HUES48 (cell line): ENCODE measurements around the gene NMNAT3.

Source experiments
- H3K27ac ChIP-seq: one replicate; pipeline ENCODE4 v1.7.0; 2013; ENCODE audit warnings: low read depth, low read length, inconsistent platforms
- H3K27me3 ChIP-seq: 2 replicates; pipeline ENCODE4 v1.6.1; 2013; ENCODE audit warnings: mild to moderate bottlenecking, low read length; ENCODE audit not compliant: control insufficient read depth, insufficient read depth
- H3K36me3 ChIP-seq: 2 replicates; pipeline ENCODE4 v1.6.1; 2013; ENCODE audit warnings: low read length; ENCODE audit not compliant: control insufficient read depth, insufficient read depth
- H3K4me1 ChIP-seq: 2 replicates; pipeline ENCODE4 v1.6.1; 2013; ENCODE audit warnings: mild to moderate bottlenecking, low read length; ENCODE audit not compliant: control insufficient read depth, insufficient read depth
- H3K4me3 ChIP-seq: 2 replicates; pipeline ENCODE4 v1.5.1; 2013; ENCODE audit warnings: mild to moderate bottlenecking, low read depth, low read length
- H3K9ac ChIP-seq: 2 replicates; pipeline ENCODE4 v1.6.1; 2013; ENCODE audit warnings: mild to moderate bottlenecking, low read depth, low read length, moderate library complexity
- H3K9me3 ChIP-seq: 2 replicates; pipeline ENCODE4 v1.6.1; 2013; ENCODE audit warnings: low read length; ENCODE audit not compliant: control insufficient read depth, insufficient read depth

Gene NMNAT3

DNA sequence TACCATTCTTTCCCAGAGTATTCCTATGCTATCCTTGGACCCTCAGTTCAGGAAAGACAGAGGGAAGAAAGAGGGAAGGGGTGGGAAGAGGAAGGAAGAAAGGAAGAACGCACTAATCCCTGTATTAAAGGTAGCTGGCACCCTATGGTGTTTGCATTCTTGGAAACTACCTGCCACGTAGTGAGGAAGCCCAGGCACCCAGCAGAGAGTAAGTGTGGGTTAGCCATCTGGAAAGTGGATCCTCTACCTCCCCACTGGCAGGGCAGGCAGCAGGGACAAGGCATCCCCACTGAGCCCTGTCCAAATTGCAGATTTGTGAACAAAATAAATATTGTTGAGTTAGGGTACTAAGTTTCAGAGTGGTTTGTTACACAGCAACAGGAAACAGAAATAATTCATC is 147.1 kb downstream of the NMNAT3 start:
- Histone ChIP-seq H3K9ac (no peak overlapping the region), H3K4me1 (peaks cover 33% of the 10 kb centered on the region), H3K4me3 (no peak overlapping the region), H3K9me3 (no peaks in the 10 kb centered on the region), H3K27me3 (no peaks in the 10 kb centered on the region; the same call in 1 of the 2 replicates), H3K36me3 (no peaks in the 10 kb centered on the region), H3K27ac (no peak overlapping the region)

GRCh38 chr3:139529662-139530061 is 148.1 kb downstream of the NMNAT3 start:
- Histone ChIP-seq H3K36me3 (no peaks in the 10 kb centered on the region), H3K27me3 (peaks cover 9% of the 10 kb centered on the region), H3K9ac (no peak overlapping the region), H3K4me1 (peaks cover 33% of the 10 kb centered on the region), H3K9me3 (no peaks in the 10 kb centered on the region), H3K27ac (no peak overlapping the region), H3K4me3 (no peak overlapping the region)

DNA sequence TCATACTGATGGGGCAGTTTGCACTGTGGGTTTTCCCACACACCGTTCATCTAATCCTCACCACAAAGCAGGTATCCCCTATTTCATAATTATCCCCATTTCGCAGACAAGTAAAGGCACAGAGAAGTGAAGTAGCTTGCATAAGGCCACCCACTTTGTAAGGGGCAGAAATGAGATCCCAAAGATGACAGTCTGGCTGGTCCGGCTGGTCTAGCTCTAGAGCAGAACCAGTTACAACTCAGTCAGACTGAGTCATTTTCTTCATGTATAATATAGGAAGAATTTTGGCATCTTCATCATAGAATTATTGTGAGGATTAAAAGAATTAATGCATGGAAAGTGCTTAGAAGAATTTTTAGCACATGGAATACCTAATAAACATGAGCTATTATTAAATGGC is 148.8 kb downstream of the NMNAT3 start:
- Histone ChIP-seq H3K4me1 (peaks cover 33% of the 10 kb centered on the region), H3K36me3 (no peaks in the 10 kb centered on the region), H3K27ac (no peak overlapping the region), H3K4me3 (no peak overlapping the region), H3K27me3 (peaks cover 17% of the 10 kb centered on the region), H3K9ac (no peak overlapping the region), H3K9me3 (no peaks in the 10 kb centered on the region)

GRCh38 chr3:139528281-139528680 is 149.5 kb downstream of the NMNAT3 start:
- H3K4me3 ChIP-seq, result no peak overlapping the region
- H3K9me3 ChIP-seq, result no peaks in the 10 kb centered on the region
- H3K27ac ChIP-seq, result no peak overlapping the region
- H3K36me3 ChIP-seq, result no peaks in the 10 kb centered on the region
- H3K27me3 ChIP-seq, result peaks cover 22% of the 10 kb centered on the region
- no peak overlapping the region for H3K9ac ChIP-seq
- peaks cover 35% of the 10 kb centered on the region for H3K4me1 ChIP-seq

- H3K27ac ChIP-seq, result no peak overlapping the region
- H3K9me3 ChIP-seq, result no peaks in the 10 kb centered on the region
- peaks cover 29% of the 10 kb centered on the region for H3K4me1 ChIP-seq
- peaks cover 27% of the 10 kb centered on the region for H3K27me3 ChIP-seq
- no peaks in the 10 kb centered on the region for H3K36me3 ChIP-seq
- no peak overlapping the region for H3K9ac ChIP-seq
- no peak overlapping the region for H3K4me3 ChIP-seq
Observed at GRCh38 chr3:139527265-139527664, 150.5 kb downstream of the NMNAT3 start.

- Histone ChIP-seq H3K9me3 (no peaks in the 10 kb centered on the region), H3K27ac (no peak overlapping the region)
Observed at GRCh38 chr3:139526146-139526545, 151.6 kb downstream of the NMNAT3 start.

DNA sequence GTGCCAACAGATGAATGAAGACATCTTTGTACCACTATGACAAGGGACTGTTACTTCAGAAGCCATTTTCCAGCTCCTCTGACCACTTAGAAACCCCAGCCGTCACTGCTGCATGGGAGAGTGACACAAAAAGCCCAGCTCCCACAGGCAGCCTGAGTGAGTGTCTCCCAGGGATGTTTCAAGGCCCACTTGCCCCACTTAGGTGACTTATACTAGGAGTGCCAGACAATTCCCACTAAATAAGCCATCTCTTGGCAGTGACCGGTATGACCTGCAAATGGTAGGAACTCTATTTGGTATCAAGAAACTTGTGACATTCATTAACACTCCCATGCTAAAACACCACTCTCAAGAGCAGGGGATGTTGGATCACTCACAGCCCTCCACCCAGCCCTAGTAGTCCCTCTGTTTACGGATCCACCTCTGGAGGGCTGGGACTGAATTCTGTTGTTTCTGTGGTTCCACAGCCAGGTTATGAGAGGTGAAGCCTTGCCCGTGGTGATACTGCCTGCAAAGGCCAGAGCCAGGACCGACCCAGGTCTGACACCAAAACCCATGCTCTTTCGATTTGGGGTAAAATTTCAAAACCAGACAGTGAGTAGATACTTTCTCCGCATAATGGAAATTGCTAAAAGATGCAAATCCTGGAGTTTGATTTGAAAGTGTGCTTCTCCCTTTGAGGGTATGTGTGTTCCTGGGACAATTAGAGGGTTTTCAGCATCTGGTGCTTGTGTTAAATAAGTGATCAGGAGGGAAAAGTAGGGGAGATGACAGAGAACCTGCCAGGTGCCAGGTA is 152.7 kb downstream of the NMNAT3 start:
- Histone ChIP-seq H3K27me3 (peaks cover 27% of the 10 kb centered on the region), H3K36me3 (no peaks in the 10 kb centered on the region), H3K9ac (no peak overlapping the region), H3K9me3 (no peaks in the 10 kb centered on the region), H3K4me1 (peaks cover 21% of the 10 kb centered on the region), H3K27ac (no peak overlapping the region), H3K4me3 (no peak overlapping the region)

More at GRCh38 chr3:139526146-139526545, 151.6 kb downstream of the NMNAT3 start:
- H3K36me3 ChIP-seq, result no peaks in the 10 kb centered on the region
- H3K9ac ChIP-seq, result no peak overlapping the region
- H3K4me1 ChIP-seq, result peaks cover 23% of the 10 kb centered on the region
- H3K4me3 ChIP-seq, result no peak overlapping the region
- H3K27me3 ChIP-seq, result peaks cover 27% of the 10 kb centered on the region

GRCh38 chr3:139523718-139524117 is 154.1 kb downstream of the NMNAT3 start:
- H3K9me3 ChIP-seq, result no peaks in the 10 kb centered on the region
- no peak overlapping the region for H3K4me3 ChIP-seq
- peaks cover 21% of the 10 kb centered on the region for H3K4me1 ChIP-seq
- no peak overlapping the region for H3K9ac ChIP-seq
- H3K27ac ChIP-seq, result peak overlapping the region; percentile 36
- H3K27me3 ChIP-seq, result peaks cover 27% of the 10 kb centered on the region
- no peaks in the 10 kb centered on the region for H3K36me3 ChIP-seq

- no peaks in the 10 kb centered on the region for H3K36me3 ChIP-seq
- H3K27ac ChIP-seq, result no peak overlapping the region
- H3K9ac ChIP-seq, result no peak overlapping the region
- H3K4me3 ChIP-seq, result no peak overlapping the region
- no peaks in the 10 kb centered on the region for H3K9me3 ChIP-seq
- peaks cover 21% of the 10 kb centered on the region for H3K4me1 ChIP-seq
- H3K27me3 ChIP-seq, result peaks cover 27% of the 10 kb centered on the region
Observed at GRCh38 chr3:139523166-139523565, 154.6 kb downstream of the NMNAT3 start.

DNA sequence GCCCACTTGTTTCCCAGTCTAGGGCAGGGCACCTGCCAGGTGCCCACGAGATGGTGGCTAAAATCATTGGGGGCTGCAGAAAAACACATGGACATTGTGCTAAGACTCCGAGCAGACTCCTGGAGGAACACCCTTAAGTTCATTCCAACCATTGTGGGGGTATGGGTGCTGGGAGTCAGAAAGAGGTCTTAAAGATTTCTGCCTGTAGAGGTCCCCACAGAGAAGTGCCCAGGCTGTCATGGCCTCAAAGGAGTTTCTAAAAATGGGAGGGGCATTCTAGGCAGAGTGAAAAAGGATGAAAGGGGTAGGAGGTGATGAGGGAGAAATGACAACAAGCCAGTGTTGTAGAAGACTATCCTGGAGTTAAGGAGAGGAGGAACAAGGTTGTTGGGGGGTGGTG is 155.4 kb downstream of the NMNAT3 start:
- no peaks in the 10 kb centered on the region for H3K36me3 ChIP-seq
- H3K27me3 ChIP-seq, result peaks cover 27% of the 10 kb centered on the region
- H3K9ac ChIP-seq, result no peak overlapping the region
- no peaks in the 10 kb centered on the region for H3K9me3 ChIP-seq
- H3K4me3 ChIP-seq, result no peak overlapping the region
- H3K4me1 ChIP-seq, result peaks cover 21% of the 10 kb centered on the region
- no peak overlapping the region for H3K27ac ChIP-seq

DNA sequence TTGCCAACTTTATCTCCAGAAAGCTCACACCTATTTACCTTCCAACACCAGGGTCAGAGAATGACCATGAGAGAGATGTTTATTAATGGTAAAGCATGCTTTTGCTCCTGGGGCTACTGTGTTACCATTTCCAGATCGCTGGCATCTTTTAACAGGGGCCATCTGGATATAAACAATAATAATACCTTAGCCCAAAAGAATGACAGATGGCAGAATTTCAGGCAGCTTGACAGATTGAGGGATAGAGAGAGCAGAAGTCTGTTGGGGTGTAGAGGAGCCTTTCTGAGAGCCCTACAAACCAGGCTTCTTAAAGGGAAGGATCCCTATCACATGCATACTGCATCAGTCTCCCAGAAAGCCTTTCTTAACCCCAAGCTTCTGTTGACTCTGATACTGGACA is 156.0 kb downstream of the NMNAT3 start:
- Histone ChIP-seq H3K9ac (no peak overlapping the region), H3K27me3 (peaks cover 27% of the 10 kb centered on the region), H3K27ac (no peak overlapping the region), H3K36me3 (no peaks in the 10 kb centered on the region), H3K9me3 (no peaks in the 10 kb centered on the region), H3K4me1 (peaks cover 21% of the 10 kb centered on the region), H3K4me3 (no peak overlapping the region)
